Osteocyte (in vitro differentiated cells): ENCODE results near the gene SOX30. TPM values are rescaled to one million over a fixed set of nuclear protein-coding genes. Genes with fewer than 3 reads are reported as not detected.

Experiments used
- DNase-seq: peaks from one replicate; pipeline ENCODE4 v3.0.0; 2021; ENCODE audit warnings: mixed read lengths; ENCODE audit not compliant: unreplicated experiment; ENCODE audit errors: extremely low spot score
- H3K27ac Mint-ChIP-seq: one replicate; pipeline ENCODE4 v1.8.0; 2021; ENCODE audit warnings: mild to moderate bottlenecking, mixed read lengths; ENCODE audit not compliant: unreplicated experiment
- H3K27me3 Mint-ChIP-seq: one replicate; pipeline ENCODE4 v1.8.0; 2021; ENCODE audit warnings: mixed read lengths; ENCODE audit not compliant: unreplicated experiment
- H3K36me3 Mint-ChIP-seq: one replicate; pipeline ENCODE4 v1.8.0; 2021; ENCODE audit warnings: mixed read lengths; ENCODE audit not compliant: unreplicated experiment
- H3K4me1 Mint-ChIP-seq: one replicate; pipeline ENCODE4 v1.8.0; 2021; ENCODE audit warnings: mixed read lengths; ENCODE audit not compliant: unreplicated experiment
- H3K4me3 Mint-ChIP-seq: one replicate; pipeline ENCODE4 v1.8.0; 2021; ENCODE audit warnings: mild to moderate bottlenecking, moderate library complexity, mixed read lengths; ENCODE audit not compliant: unreplicated experiment
- H3K9me3 Mint-ChIP-seq: one replicate; pipeline ENCODE4 v1.8.0; 2021; ENCODE audit warnings: mixed read lengths; ENCODE audit not compliant: unreplicated experiment
- total RNA-seq: library from RNA; stranded (reverse); gene quantifications from 2 replicates; pipeline ENCODE4 v1.2.1, GENCODE V29; 2021
- TF ChIP-seq, protein P1 (sequence below): fragments of 200-600 bp; sonication (generic); IDR thresholded peaks from 2 replicates; pipeline ENCODE4 v1.5.0; 2021; ENCODE audit warnings: antibody characterized with exemption, mild to moderate bottlenecking, moderate library complexity

Gene SOX30
- total RNA-seq, 1 donor from 2014 or later = not detected

DNA sequence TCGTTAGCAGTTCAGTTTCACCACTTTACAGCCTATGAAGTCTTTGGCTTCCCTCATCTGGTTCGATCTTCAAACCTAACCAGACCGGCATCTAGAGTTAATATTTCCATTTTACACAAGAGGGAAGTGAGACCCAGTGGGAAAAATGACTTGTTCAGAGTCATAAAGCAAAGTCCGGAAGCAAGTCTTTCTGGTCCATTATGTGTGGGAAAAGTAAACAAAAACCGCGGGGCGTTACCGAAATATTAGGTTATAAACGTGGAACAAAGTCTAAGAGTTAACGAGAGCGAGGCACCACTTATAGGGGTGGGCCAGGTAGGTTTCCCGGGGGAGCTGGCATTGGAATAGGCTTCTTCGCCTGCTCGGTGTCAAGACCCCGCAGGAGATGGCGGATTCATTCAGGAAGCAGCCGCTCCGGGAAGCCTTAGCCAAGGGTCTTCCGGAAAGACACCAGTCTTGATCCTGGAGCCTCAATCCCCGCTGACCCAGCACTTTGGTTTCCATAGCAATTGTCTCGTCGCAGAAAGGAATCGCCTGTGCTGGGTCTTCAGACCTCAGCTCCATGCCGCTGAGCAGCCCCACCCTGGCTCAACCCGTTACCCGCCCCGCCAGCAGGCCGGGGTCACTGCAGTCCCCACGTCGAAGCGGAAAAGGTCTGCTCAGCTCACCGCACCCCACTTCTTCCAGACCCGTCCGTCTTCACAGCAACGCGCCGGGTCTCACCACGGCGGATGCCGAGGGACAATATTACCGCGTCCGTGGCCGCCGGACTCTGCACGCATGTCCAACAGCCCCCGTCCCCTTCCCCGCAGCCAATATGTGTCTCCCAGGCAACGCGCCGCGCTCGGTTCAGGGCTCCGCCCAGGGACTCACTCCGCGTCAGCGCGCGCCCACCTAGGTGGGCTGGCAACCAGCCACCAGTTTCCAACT is 18.7 kb upstream of the SOX30 start, which contains the start of gene C5orf52:
Gene C5orf52, plus strand, starts transcription at position 872 of the 930 bp plus-strand sequence. CDS start 82 bp downstream, outside the sequence.
- peak within 1 kb of the TSS; percentile 70 for H3K27ac Mint-ChIP-seq
- no peaks in the 10 kb centered on the region for H3K9me3 Mint-ChIP-seq
- no peaks in the 10 kb centered on the region for H3K27me3 Mint-ChIP-seq
- peak; percentile 86 for DNase-seq
- TF ChIP-seq, protein P1, sequence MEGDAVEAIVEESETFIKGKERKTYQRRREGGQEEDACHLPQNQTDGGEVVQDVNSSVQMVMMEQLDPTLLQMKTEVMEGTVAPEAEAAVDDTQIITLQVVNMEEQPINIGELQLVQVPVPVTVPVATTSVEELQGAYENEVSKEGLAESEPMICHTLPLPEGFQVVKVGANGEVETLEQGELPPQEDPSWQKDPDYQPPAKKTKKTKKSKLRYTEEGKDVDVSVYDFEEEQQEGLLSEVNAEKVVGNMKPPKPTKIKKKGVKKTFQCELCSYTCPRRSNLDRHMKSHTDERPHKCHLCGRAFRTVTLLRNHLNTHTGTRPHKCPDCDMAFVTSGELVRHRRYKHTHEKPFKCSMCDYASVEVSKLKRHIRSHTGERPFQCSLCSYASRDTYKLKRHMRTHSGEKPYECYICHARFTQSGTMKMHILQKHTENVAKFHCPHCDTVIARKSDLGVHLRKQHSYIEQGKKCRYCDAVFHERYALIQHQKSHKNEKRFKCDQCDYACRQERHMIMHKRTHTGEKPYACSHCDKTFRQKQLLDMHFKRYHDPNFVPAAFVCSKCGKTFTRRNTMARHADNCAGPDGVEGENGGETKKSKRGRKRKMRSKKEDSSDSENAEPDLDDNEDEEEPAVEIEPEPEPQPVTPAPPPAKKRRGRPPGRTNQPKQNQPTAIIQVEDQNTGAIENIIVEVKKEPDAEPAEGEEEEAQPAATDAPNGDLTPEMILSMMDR = no peak
- peaks cover 6% of the 10 kb centered on the region for H3K4me1 Mint-ChIP-seq
- no peaks in the 10 kb centered on the region for H3K36me3 Mint-ChIP-seq
- H3K4me3 Mint-ChIP-seq = peak within 1 kb of the TSS; percentile 83

DNA sequence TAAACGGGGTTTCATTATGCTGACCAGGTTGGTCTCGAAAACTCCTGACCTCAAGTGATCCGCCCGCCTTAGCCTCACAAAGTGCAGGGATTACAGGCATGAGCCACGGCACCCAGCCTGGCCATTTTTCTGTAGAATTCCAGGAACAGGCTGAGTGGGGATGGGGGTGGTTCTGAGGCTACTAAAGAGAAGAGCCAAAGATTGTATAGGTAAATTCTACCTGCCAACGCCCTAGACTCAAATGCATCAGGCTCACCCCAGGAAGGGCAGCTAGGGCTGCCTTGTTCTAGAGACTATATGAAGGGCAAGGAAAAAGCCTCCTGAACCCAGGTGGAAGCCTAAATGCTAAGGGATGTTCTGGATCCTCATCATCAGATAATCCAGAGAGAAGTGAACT is 17.5 kb upstream of the SOX30 start:
- Mint-ChIP-seq H3K27me3 (no peaks in the 10 kb centered on the region), H3K4me3 (no peak overlapping the region), H3K4me1 (peaks cover 6% of the 10 kb centered on the region), H3K9me3 (no peaks in the 10 kb centered on the region), H3K27ac (no peak overlapping the region), H3K36me3 (no peaks in the 10 kb centered on the region)
- TF ChIP-seq, protein P1 = no peak
- DNase-seq = peak; percentile 51

DNA sequence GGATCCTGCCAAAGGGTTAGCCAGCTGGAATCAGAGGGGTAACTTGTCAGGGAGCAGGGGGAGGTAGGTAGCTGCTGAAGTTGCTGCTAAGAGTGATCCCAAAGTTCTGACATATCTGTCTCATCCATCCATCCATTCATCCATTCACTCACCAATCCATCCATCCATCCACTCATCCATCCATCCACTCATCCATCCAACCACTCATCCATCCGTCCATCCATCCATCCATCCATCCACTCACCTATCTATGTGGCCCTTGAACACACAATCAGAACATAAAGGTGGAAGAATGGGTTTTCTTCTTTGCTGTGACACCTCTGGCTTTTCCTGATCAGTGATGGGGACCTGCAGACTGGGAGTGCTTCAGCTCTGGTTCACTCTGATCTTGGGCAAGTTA is 16.1 kb upstream of the SOX30 start:
- DNase-seq = peak; percentile 48
- H3K4me3 Mint-ChIP-seq = no peak overlapping the region
- H3K36me3 Mint-ChIP-seq = no peaks in the 10 kb centered on the region
- peaks cover 6% of the 10 kb centered on the region for H3K4me1 Mint-ChIP-seq
- no peaks in the 10 kb centered on the region for H3K27me3 Mint-ChIP-seq
- no peaks in the 10 kb centered on the region for H3K9me3 Mint-ChIP-seq
- H3K27ac Mint-ChIP-seq = no peak overlapping the region
- TF ChIP-seq, protein P1 = no peak

DNA sequence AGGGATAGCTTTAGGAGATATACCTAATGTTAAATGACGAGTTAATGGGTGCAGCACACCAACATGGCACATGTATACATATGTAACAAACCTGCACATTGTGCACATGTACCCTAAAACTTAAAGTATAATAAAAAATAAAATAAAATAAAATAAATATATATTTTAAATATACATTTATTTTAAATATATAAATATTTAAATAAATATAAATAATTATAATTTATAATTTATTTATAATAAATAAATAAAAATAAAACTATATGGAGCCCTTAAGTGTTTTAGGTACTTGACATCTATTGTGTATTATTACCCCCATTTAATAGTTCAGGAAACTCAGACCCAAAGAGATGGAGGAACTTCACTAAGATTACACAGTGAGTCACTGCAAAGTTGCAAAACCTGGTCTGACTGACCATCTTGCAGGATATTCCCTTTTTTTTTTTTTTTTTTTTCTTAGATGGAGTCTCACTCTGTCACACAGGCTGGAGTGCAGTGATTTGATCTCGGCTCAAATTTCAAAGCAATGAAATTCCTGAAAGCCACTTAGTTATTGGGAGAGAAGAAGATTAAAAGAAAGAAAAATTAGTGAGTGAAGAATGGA is 13.3 kb upstream of the SOX30 start:
- peaks cover 2% of the 10 kb centered on the region for H3K36me3 Mint-ChIP-seq
- no peak overlapping the region for H3K27ac Mint-ChIP-seq
- H3K9me3 Mint-ChIP-seq = peaks cover 12% of the 10 kb centered on the region
- DNase-seq = no peak
- peaks cover 3% of the 10 kb centered on the region for H3K27me3 Mint-ChIP-seq
- TF ChIP-seq, protein P1 = no peak
- no peak overlapping the region for H3K4me3 Mint-ChIP-seq
- peaks cover 4% of the 10 kb centered on the region for H3K4me1 Mint-ChIP-seq
